GM18517 (cell line): Measurements from ENCODE around the gene IRS1.

Experiments
- ATAC-seq: cut with Tn5 transposase; IDR thresholded peaks from one replicate; pipeline ENCODE4 v1.9.1; 2021; ENCODE audit warnings: mild to moderate bottlenecking, moderate library complexity; ENCODE audit not compliant: unreplicated experiment

The IRS1 gene

GRCh38 chr2:226694586-226695284, 104.9 kb downstream of the IRS1 start:
- ATAC-seq, result no peak

GRCh38 chr2:226694149-226694548, 105.5 kb downstream of the IRS1 start:
- ATAC-seq, result no peak

- no peak for ATAC-seq
These were observed 106.1 kb downstream of the IRS1 start for GRCh38 chr2:226693521-226693920.

GRCh38 chr2:226692521-226693126, 107.0 kb downstream of the IRS1 start:
- no peak for ATAC-seq

- ATAC-seq, result no peak
These were observed 108.4 kb downstream of the IRS1 start for GRCh38 chr2:226691255-226691654.

GRCh38 chr2:226690461-226691024, 109.1 kb downstream of the IRS1 start:
- ATAC-seq, result no peak

GRCh38 chr2:226687641-226688253, 111.9 kb downstream of the IRS1 start:
- no peak for ATAC-seq

GRCh38 chr2:226684563-226684959, 115.1 kb downstream of the IRS1 start:
- ATAC-seq, result no peak

- no peak for ATAC-seq
These were observed 115.6 kb downstream of the IRS1 start for GRCh38 chr2:226683944-226684562.

- ATAC-seq, result no peak
These were observed 116.4 kb downstream of the IRS1 start for GRCh38 chr2:226683196-226683595.
